Liver (tissue), 9 donors: Measurements from ENCODE around the gene MRAS. TPM values are rescaled to one million over a fixed set of nuclear protein-coding genes. Genes with fewer than 3 reads are reported as not detected.

Experiments used
- DNase-seq: peaks from one replicate; pipeline ENCODE4 v3.0.0-alpha.2; 2017; ENCODE audit warnings: low spot score
- H3K27ac ChIP-seq, 2 donors: one replicate each; pipeline ENCODE4 v1.7.0; 2013; ENCODE audit warnings: inconsistent platforms in 2 of 2, low read length in 2 of 2, control low read depth in 1 of 2, low read depth in 1 of 2, mild to moderate bottlenecking in 1 of 2
- H3K27me3 ChIP-seq, 4 donors: one replicate each; pipeline versions ENCODE4 v1.6.1 to v1.7.0; 2013; ENCODE audit warnings: low read length in 3 of 4, inconsistent platforms in 1 of 4, mild to moderate bottlenecking in 1 of 4, moderate library complexity in 1 of 4; ENCODE audit not compliant: control insufficient read depth in 4 of 4, insufficient read depth in 4 of 4
- H3K36me3 ChIP-seq, 4 donors: one replicate each; pipeline versions ENCODE4 v1.6.1 to v1.7.0; 2013; ENCODE audit warnings: low read length in 3 of 4, mild to moderate bottlenecking in 3 of 4, low read depth in 1 of 4, moderate library complexity in 1 of 4; ENCODE audit not compliant: control insufficient read depth in 4 of 4, insufficient read depth in 3 of 4
- H3K4me1 ChIP-seq, 4 donors: one replicate each; pipeline versions ENCODE4 v1.6.1 to v1.7.0; 2013; ENCODE audit warnings: low read length in 3 of 4, mild to moderate bottlenecking in 3 of 4, moderate library complexity in 1 of 4; ENCODE audit not compliant: control insufficient read depth in 4 of 4, insufficient read depth in 4 of 4
- H3K4me3 ChIP-seq, 3 donors: one replicate each; pipeline versions ENCODE4 v1.6.1 to v1.7.0; 2013; ENCODE audit warnings: low read length in 3 of 3, control low read depth in 1 of 3, low read depth in 1 of 3, mild to moderate bottlenecking in 1 of 3
- H3K9ac ChIP-seq, 2 donors: one replicate each; pipeline ENCODE4 v1.7.0; 2013; ENCODE audit warnings: low read length in 2 of 2, mild to moderate bottlenecking in 2 of 2, moderate library complexity in 2 of 2, control low read depth in 1 of 2, low read depth in 1 of 2
- H3K9me3 ChIP-seq, 4 donors: one replicate each; pipeline versions ENCODE4 v1.6.1 to v1.7.0; 2013; ENCODE audit warnings: low read length in 3 of 4; ENCODE audit not compliant: control insufficient read depth in 4 of 4
- EGR1 ChIP-seq, 2 donors: IDR thresholded peaks; 2 replicates each; pipeline ENCODE4 v1.6.1; 2016 to 2018; ENCODE audit warnings: antibody characterized with exemption in 2 of 2, low read depth in 2 of 2
- FOXA1 ChIP-seq: IDR thresholded peaks from 2 replicates; pipeline ENCODE4 v1.6.1; 2016; ENCODE audit warnings: antibody characterized with exemption
- FOXA2 ChIP-seq: IDR thresholded peaks from 2 replicates; pipeline ENCODE4 v1.6.1; 2016; ENCODE audit warnings: antibody characterized with exemption
- GABPA ChIP-seq, 2 donors: IDR thresholded peaks in 1 of 2; conservative IDR thresholded peaks in 1 of 2; 2 replicates each; pipeline ENCODE4 v1.6.1; 2016; ENCODE audit warnings: antibody characterized with exemption in 2 of 2, mild to moderate bottlenecking in 1 of 2, moderate library complexity in 1 of 2
- HNF4A ChIP-seq, 2 donors: conservative IDR thresholded peaks; 2 replicates each; pipeline ENCODE4 v1.6.1; 2016; ENCODE audit warnings: antibody characterized with exemption in 2 of 2, mild to moderate bottlenecking in 2 of 2
- HNF4G ChIP-seq: IDR thresholded peaks from 2 replicates; pipeline ENCODE4 v1.6.1; 2016; ENCODE audit warnings: antibody characterized with exemption
- JUND ChIP-seq, 2 donors: IDR thresholded peaks; 2 replicates each; pipeline ENCODE4 v1.6.1; 2016; ENCODE audit warnings: antibody characterized with exemption in 2 of 2
- NR2F2 ChIP-seq: IDR thresholded peaks from 2 replicates; pipeline ENCODE4 v1.6.1; 2016; ENCODE audit warnings: antibody characterized with exemption
- RAD21 ChIP-seq, 2 donors: IDR thresholded peaks; 2 replicates each; pipeline ENCODE4 v1.6.1; 2016; ENCODE audit warnings: antibody characterized with exemption in 2 of 2, mild to moderate bottlenecking in 2 of 2
- REST ChIP-seq: IDR thresholded peaks from 2 replicates; pipeline ENCODE4 v1.6.1; 2016; ENCODE audit warnings: antibody characterized with exemption, mild to moderate bottlenecking
- RXRA ChIP-seq, 2 donors: IDR thresholded peaks; 2 replicates each; pipeline ENCODE4 v1.6.1; 2017 to 2018; ENCODE audit warnings: antibody characterized with exemption in 2 of 2, mild to moderate bottlenecking in 1 of 2
- SP1 ChIP-seq: IDR thresholded peaks from 2 replicates; pipeline ENCODE4 v1.6.1; 2018; ENCODE audit warnings: antibody characterized with exemption, mild to moderate bottlenecking
- TAF1 ChIP-seq: conservative IDR thresholded peaks from 2 replicates; pipeline ENCODE4 v1.6.1; 2016; ENCODE audit warnings: antibody characterized with exemption, mild to moderate bottlenecking
- YY1 ChIP-seq: IDR thresholded peaks from 2 replicates; pipeline ENCODE4 v1.6.1; 2016; ENCODE audit warnings: antibody characterized with exemption, mild to moderate bottlenecking
- ZBTB33 ChIP-seq: IDR thresholded peaks from 2 replicates; pipeline ENCODE4 v1.6.1; 2016; ENCODE audit warnings: antibody characterized with exemption
- WGBS: extraction: QIAGEN DNeasy Blood & Tissue Kit; methylation state at CpG from one replicate; pipeline ENCODE4 v1.1.7; 2013; 5-methylcytosine and 5-hydroxymethylcytosine counted together
- polyA plus RNA-seq, 2 donors: library from polyadenylated mRNA; stranded (reverse) in 1 of 2; unstranded in 1 of 2; fragments of 200-250 nt in 1 of 2; fragments of >200 nt in 1 of 2; fragmentation: Nextera tagmentation in 1 of 2; extraction: Ambion mirVana in 1 of 2; gene quantifications; one replicate each; pipeline versions ENCODE4 v1.2.1 to v1.2.3, GENCODE V29; 2013 to 2015
- total RNA-seq, 2 donors: library from RNA; depleted of rRNA; stranded (reverse); fragments of >200 nt; gene quantifications; one replicate each; pipeline ENCODE4 v1.2.3, GENCODE V29; 2014
- TF ChIP-seq, protein P1 (sequence below): IDR thresholded peaks from 2 replicates; pipeline ENCODE4 v1.6.1; 2016; ENCODE audit warnings: antibody characterized with exemption
- TF ChIP-seq, protein P2 (sequence below): IDR thresholded peaks from 2 replicates; pipeline ENCODE4 v1.6.1; 2016; ENCODE audit warnings: antibody characterized with exemption
- donor health status: healthy.
- donor health status: healthy.
- donor health status: healthy.
- donor health status: healthy.
- donor health status: healthy.

The MRAS gene
- total and polyA plus RNA-seq, 4 donors, result 1.6 to 2.6 (median 1.9) TPM

DNA sequence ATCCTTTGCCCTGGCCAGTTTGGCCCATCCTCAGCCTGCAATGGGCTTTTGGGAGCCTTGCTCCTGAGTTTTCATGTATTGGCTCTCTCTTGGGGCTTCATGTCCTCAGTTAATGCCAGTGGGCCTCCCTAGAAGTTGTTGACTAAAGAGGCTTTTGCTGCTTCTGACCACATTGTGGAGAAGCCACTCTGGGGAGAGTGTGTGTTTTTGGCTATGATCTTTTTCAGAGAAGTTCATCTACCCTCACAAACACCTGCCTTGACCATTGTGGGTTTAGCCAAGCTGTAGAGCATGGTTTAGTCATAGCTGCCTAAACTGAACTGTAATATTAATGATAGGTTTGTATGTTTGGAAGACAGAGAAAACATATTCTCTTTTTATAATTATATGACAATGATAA is 6.0 kb downstream of the MRAS start (continued):
- no peak for TF ChIP-seq ZBTB33
- TF ChIP-seq, protein P1, sequence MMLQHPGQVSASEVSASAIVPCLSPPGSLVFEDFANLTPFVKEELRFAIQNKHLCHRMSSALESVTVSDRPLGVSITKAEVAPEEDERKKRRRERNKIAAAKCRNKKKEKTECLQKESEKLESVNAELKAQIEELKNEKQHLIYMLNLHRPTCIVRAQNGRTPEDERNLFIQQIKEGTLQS, result no peak

GRCh38 chr3:138355071-138355470 is 6.7 kb downstream of the MRAS start:
- Histone ChIP-seq H3K27ac (no peak overlapping the region), H3K4me1 (no peaks in the 10 kb centered on the region), H3K9ac (no peak overlapping the region), H3K36me3 (no peaks in the 10 kb centered on the region), H3K9me3 (no peaks in the 10 kb centered on the region), H3K27me3 (no peaks in the 10 kb centered on the region), H3K4me3 (no peak overlapping the region)
- no peak for DNase-seq
- WGBS, result 89% methylated on average over 3 of the region's 3 CpGs
- no peak for TF ChIP-seq NR2F2

GRCh38 chr3:138356730-138357405 is 8.5 kb downstream of the MRAS start:
- H3K27ac ChIP-seq, result no peak overlapping the region
- H3K4me1 ChIP-seq, result no peaks in the 10 kb centered on the region
- no peaks in the 10 kb centered on the region for H3K9me3 ChIP-seq
- no peak overlapping the region for H3K4me3 ChIP-seq
- no peak for DNase-seq
- TF ChIP-seq REST, result no peak
- no peak for TF ChIP-seq RAD21 (IDR thresholded peaks at IDR 0.05)
- TF ChIP-seq FOXA1, result no peak
- no peak for TF ChIP-seq TAF1
- TF ChIP-seq NR2F2, result no peak
- TF ChIP-seq JUND (IDR thresholded peaks at IDR 0.05), result no peak
- TF ChIP-seq, protein P2, sequence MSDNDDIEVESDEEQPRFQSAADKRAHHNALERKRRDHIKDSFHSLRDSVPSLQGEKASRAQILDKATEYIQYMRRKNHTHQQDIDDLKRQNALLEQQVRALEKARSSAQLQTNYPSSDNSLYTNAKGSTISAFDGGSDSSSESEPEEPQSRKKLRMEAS, result no peak
- no peak for TF ChIP-seq SP1
- no peak for TF ChIP-seq FOXA2
- no peak for TF ChIP-seq ZBTB33
- no peak for TF ChIP-seq HNF4G
- no peak for TF ChIP-seq HNF4A (conservative IDR thresholded peaks at IDR 0.05)
- TF ChIP-seq YY1, result no peak
- no peak for TF ChIP-seq EGR1 (IDR thresholded peaks at IDR 0.05; ENCODE audit: low read depth in 2 of 2)
- TF ChIP-seq GABPA (IDR thresholded peaks at IDR 0.05 in 1 of 2, conservative IDR thresholded peaks at IDR 0.05 in 1 of 2), result no peak
- TF ChIP-seq RXRA (IDR thresholded peaks at IDR 0.05), result no peak
- H3K9ac ChIP-seq, result no peak overlapping the region
- 86% methylated on average over 7 of the region's 7 CpGs for WGBS
- H3K27me3 ChIP-seq, result no peaks in the 10 kb centered on the region
- H3K36me3 ChIP-seq, result no peaks in the 10 kb centered on the region
